Gastroesophageal sphincter (tissue), 3 donors: ENCODE data around the gene ZNF384.

ENCODE experiments used
- CTCF ChIP-seq, 4 experiments: fragments of 200-600 bp in 2 of 4; fragments of 450-650 bp in 2 of 4; sonication (generic) in 1 of 4; IDR thresholded peaks; one replicate each; pipeline ENCODE4 v1.5.1; 2017 to 2019; ENCODE audit warnings: antibody characterized with exemption in 4 of 4, mild to moderate bottlenecking in 2 of 4, moderate library complexity in 2 of 4
- EP300 ChIP-seq: sonication (generic); formaldehyde crosslinking; IDR thresholded peaks from one replicate; pipeline ENCODE4 v1.6.1; 2017; ENCODE audit warnings: antibody characterized with exemption, mild to moderate bottlenecking
- POLR2A ChIP-seq, 2 donors: fragments of 450-650 bp; IDR thresholded peaks; one replicate each; pipeline ENCODE4 v1.6.1; 2017; ENCODE audit warnings: antibody characterized with exemption in 2 of 2, mild to moderate bottlenecking in 2 of 2, moderate library complexity in 1 of 2
- POLR2AphosphoS5 ChIP-seq: sonication (generic); formaldehyde crosslinking; IDR thresholded peaks from one replicate; pipeline ENCODE4 v1.6.1; 2017; ENCODE audit warnings: antibody characterized with exemption

GRCh38 chr12:6701078-6701768 is 12.0 kb upstream of the ZNF384 start:
- no peak for TF ChIP-seq CTCF (IDR thresholded peaks at IDR 0.05)
- no peak for TF ChIP-seq POLR2A (IDR thresholded peaks at IDR 0.05)
- no peak for TF ChIP-seq POLR2AphosphoS5
- TF ChIP-seq EP300 = no peak
